ENCODE results near the gene KRT84. TPM values are rescaled to one million over a fixed set of nuclear protein-coding genes. Genes with fewer than 3 reads are reported as not detected.

KRT84 gene
- total and polyA plus RNA-seq, 12 donors: not detected

DNA sequence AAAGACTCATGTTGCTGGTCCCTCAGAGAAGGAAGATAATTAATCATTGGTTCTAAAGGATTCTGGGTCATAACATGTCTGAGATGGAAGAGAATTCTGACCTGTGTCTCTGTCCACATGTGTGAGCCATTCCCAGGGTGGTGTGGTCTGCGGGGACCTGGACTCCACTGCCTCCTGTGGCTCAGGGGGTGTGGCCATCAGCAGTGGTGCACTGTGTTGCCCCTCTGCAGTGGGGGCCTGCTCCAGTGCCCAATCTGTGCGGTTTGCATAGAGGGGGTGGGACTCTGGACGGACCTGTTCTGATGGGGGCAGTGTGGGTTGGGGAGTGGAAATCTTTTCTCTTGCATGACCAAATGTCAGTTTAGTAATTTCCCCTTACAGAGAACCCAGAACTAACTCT is 31.7 kb downstream of the KRT84 start:
- H3K27me3 ChIP-seq: peaks cover 7% of the 10 kb centered on the region
- H3K4me1 ChIP-seq (replicated peaks in 1 of 2): no peaks in the 10 kb centered on the region
- no peak overlapping the region for H3K4me3 ChIP-seq
- no peak for DNase-seq
- H3K9me3 ChIP-seq (replicated peaks in 1 of 3): no peaks in the 10 kb centered on the region
- TF ChIP-seq CTCF (IDR thresholded peaks at IDR 0.05): no peak
- no peak for TF ChIP-seq POLR2A (IDR thresholded peaks at IDR 0.05)
- no peaks in the 10 kb centered on the region for H3K36me3 ChIP-seq (replicated peaks in 1 of 2)
- intact Hi-C loops (cut with DNase I): no loop called here
- no peak overlapping the region for H3K27ac ChIP-seq
- WGBS, 4 donors: 55 to 80% (median 73%) methylated on average over 2 to 3 of the region's 3 CpGs

DNA sequence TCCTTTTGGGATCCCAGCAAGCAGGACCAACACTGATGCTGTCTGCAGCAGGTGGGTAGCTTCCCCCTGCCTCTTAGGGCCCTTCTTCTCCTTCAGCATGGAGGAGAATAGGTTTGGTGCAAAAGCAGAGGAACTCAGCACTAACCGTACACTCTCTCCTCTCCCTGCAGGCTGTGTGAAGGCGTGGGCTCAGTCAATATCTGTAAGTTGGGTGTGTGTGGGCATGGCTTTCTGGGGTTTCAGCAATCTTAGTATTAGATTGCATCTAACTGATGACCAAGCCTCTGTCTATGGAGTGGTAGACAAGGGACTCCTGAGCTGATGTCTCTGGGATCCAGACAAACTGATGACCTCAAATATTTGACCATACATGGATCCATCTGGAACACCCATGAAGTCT is 32.5 kb downstream of the KRT84 start:
- no peak for DNase-seq
- 85 to 94% (median 89%) methylated on average over 2 of the region's 2 CpGs for WGBS, 4 donors
- no peak overlapping the region for H3K4me3 ChIP-seq
- peaks cover 7% of the 10 kb centered on the region for H3K27me3 ChIP-seq
- TF ChIP-seq POLR2A (IDR thresholded peaks at IDR 0.05) (no peak), CTCF (IDR thresholded peaks at IDR 0.05) (no peak)
- intact Hi-C loops (cut with DNase I): no loop called here
- no peaks in the 10 kb centered on the region for H3K36me3 ChIP-seq (replicated peaks in 1 of 2)
- H3K27ac ChIP-seq: no peak overlapping the region
- H3K4me1 ChIP-seq (replicated peaks in 1 of 2): no peaks in the 10 kb centered on the region
- no peaks in the 10 kb centered on the region for H3K9me3 ChIP-seq (replicated peaks in 1 of 3)

- Histone ChIP-seq H3K36me3 (replicated peaks in 1 of 2) (no peaks in the 10 kb centered on the region), H3K27me3 (peaks cover 7% of the 10 kb centered on the region), H3K9me3 (replicated peaks in 1 of 3) (no peaks in the 10 kb centered on the region), H3K27ac (no peak overlapping the region), H3K4me1 (replicated peaks in 1 of 2) (no peaks in the 10 kb centered on the region), H3K4me3 (no peak overlapping the region)
- intact Hi-C loops (cut with DNase I): no loop called here
- 42 to 61% (median 51%) methylated on average over 9 of the region's 9 CpGs for WGBS, 4 donors
- no peak for DNase-seq
- TF ChIP-seq POLR2A (IDR thresholded peaks at IDR 0.05) (no peak), CTCF (IDR thresholded peaks at IDR 0.05) (no peak)
Observed at GRCh38 chr12:52351196-52352059, 34.0 kb downstream of the KRT84 start.

- Histone ChIP-seq H3K9me3 (replicated peaks in 1 of 3) (no peaks in the 10 kb centered on the region), H3K27ac (no peak overlapping the region), H3K36me3 (replicated peaks in 1 of 2) (no peaks in the 10 kb centered on the region), H3K4me3 (no peak overlapping the region), H3K27me3 (peaks cover 7% of the 10 kb centered on the region), H3K4me1 (replicated peaks in 1 of 2) (no peaks in the 10 kb centered on the region)
- no peak for DNase-seq
- TF ChIP-seq POLR2A (IDR thresholded peaks at IDR 0.05) (no peak), CTCF (IDR thresholded peaks at IDR 0.05) (no peak)
- intact Hi-C loops (cut with DNase I): no loop called here
- WGBS, 4 donors: 89 to 99% (median 95%) methylated on average over 5 of the region's 5 CpGs
Observed at GRCh38 chr12:52350786-52351185, 34.7 kb downstream of the KRT84 start.
